GM18517 (cell line): ENCODE measurements around the gene GFI1B.
"Not testable (repeated sequence)": the region's sequence is repeated elsewhere in the genome, so short reads cannot be mapped to it uniquely, and the experiment has no call there.

ENCODE experiments used
- ATAC-seq: cut with Tn5 transposase; IDR thresholded peaks from one replicate; pipeline ENCODE4 v1.9.1; 2021; ENCODE audit warnings: mild to moderate bottlenecking, moderate library complexity; ENCODE audit not compliant: unreplicated experiment

GFI1B gene

DNA sequence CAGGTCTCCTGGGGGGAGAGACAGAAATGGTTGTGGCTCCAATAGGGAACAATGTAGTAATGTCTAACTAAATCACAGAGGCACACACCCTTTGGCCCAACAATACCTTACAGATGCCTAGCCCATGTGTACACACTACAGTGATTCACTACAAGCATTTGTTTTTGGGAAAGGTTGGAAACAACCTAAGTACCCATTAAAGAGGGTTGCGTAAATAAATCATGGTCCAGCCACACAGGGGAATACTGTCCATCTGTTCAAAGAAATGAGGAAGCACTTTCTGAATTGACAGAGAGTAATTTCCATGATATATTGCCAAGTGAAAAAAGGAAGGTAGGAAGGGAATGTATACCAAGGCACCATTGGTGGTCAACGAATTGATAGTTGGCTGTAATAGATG is 30.3 kb downstream of the GFI1B start:
- no peak for ATAC-seq

- no peak for ATAC-seq
These were observed 31.6 kb downstream of the GFI1B start for GRCh38 chr9:133009906-133010582.

DNA sequence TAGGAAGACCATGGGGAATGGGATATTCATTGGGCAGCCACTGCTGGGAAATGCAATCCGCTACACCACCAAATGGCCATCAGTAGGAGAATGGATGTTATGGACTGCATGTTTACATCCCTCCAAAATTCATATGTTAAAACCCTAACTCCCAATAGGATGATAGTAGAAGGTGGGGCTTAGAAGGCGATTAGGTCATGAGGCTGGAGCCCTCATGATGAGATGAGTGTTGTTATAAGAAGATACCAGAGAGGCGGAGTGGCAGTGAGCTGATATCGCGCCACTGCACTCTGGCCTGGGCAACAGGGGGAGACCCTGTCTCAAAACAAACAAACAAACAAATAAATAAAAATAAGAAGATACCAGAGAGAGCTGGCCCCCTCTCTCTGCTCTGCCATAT is 36.2 kb downstream of the GFI1B start:
- no peak for ATAC-seq

GRCh38 chr9:133023117-133023890 is 44.8 kb downstream of the GFI1B start:
- no peak for ATAC-seq

DNA sequence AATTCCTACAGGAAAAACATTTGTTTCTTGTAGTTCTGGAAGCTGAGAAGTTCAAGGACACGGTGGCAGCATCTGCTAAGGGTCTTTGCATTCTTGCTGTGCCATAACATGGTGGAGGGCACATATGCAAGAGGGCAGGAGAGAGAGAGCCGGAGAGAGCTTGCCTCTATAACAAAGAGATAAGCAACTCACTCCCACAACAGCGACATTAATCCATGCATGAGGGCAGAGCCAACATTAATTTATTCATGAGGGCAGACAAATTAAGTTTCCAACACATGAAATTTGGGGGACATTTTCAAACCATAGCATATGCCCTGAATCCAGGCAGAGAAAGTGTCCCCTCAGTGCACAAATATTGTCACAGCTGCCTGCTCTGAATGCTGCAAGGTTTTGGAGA is 47.9 kb downstream of the GFI1B start:
- no peak for ATAC-seq

- no peak for ATAC-seq
These were observed 48.6 kb downstream of the GFI1B start for GRCh38 chr9:133027134-133027533.

- ATAC-seq = no peak
These were observed 49.7 kb downstream of the GFI1B start for GRCh38 chr9:133028221-133028620.

DNA sequence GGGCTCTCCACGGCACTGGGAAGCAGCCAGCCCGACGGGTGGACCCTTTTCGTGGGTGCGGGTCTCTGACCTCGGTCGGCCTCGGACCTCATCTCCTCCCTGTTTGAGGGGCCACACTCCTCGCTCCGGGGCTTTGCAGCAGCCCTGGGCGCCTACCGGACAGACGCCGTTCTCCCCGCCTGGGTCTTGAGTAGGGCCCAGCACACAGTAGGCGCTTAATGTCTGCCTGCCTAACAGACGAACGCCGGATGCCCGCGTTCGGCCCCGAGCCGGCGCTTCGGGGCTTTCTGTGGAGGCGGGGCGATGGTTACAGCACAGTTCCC is 51.5 kb downstream of the GFI1B start:
- no peak for ATAC-seq

GRCh38 chr9:133030317-133031129 is 52.0 kb downstream of the GFI1B start, which contains the start of gene GTF3C5:
Gene GTF3C5, plus strand, starts transcription at chr9:133030997. Its CDS starts 15 bp downstream, at chr9:133031012.
- ATAC-seq = peak; percentile 97

GRCh38 chr9:133031130-133031422 is 52.6 kb downstream of the GFI1B start:
- no peak for ATAC-seq

DNA sequence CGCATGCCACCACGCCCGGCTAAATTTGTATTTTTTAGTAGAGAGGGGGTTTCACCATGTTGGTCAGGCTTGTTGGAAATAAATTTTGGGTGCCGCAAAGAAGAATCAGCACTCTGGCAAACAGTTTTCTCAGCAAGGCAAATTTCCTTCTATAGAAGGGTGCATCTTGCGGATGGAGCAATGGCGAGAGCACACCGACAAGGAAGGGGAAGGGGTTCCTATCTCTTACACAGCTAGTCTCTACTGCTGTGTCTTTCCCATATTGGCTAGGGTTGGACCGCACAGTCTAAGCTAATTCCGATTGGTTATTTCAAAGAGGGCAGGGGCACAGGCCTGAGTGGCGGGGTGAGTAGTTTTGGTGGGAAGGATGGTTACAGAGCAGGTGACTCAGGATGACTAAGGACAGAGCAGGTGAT is 53.0 kb downstream of the GFI1B start:
- no peak for ATAC-seq

DNA sequence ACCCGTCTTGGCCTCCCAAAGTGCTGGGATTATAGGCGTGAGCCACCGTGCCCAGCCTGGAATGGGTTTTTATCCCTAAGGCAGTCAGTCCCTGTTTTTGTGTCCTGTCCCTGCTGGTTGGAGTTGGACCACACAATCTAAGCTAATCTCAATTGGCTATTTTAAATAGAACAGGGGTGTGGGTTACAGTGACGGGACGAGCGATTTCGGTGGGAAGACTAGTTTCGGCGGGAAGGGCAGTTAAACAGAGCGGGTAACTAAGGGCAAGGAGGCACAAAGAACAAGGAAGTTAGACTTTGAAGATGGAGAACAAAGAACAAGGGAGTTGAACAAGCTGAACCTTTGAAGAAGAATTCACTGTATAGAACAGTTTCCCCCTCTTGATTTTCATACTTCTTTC is 53.7 kb downstream of the GFI1B start:
- ATAC-seq = no peak

DNA sequence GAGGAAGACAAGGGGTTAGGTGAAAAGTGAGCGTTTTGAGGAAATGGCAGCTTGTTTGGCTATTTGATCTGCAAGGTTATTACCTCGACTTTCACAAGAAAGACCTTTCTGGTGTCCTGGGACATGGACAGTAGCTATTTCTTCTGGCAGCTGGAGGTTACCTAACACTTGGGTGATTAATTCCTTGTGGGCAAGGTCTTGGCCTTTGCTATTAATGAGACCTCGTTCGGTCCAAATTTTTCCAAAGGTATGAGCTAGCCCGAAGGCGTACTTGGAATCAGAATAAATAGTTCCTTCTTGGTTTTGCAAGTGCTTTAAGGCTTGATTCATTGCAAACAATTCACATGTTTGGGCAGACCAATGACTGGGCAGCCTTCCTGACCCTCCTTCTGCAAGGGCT is 57.2 kb downstream of the GFI1B start:
- ATAC-seq = no peak

- ATAC-seq = no peak
These were observed 59.5 kb downstream of the GFI1B start for GRCh38 chr9:133037775-133038515.

DNA sequence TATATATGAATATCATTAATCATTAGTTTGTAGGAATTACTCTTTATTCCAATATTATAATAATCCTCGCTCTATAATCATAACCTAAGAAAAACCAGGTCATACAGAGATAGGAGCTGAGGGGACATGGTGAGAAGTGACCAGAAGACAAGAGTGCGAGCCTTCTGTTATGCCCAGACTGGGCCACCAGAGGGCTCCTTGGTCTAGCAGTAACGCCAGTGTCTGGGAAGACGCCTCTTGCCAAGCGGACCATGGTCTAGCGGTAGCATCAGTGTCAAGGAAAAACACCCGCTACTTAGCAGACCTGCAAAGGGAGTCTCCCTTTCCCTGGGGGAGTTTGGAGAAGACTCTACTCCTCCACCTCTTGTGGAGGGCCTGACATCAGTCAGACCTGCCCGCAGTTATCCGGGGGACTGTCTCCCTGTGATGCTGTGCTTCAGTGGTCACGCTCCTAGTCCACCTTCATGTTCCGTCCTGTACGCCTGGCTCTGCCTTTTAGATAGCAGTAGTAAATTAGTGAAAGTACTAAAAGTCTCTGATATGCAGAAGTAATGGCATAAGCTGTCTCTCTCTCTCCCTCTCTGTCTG is 62.5 kb downstream of the GFI1B start:
- not testable (repeated sequence) for ATAC-seq
